Fibroblast of skin of back (primary cell): ENCODE results near the gene ELFN2.

Source experiments
- DNase-seq: peaks from one replicate; pipeline ENCODE4 v3.0.0-alpha.2; 2013

The ELFN2 gene

DNA sequence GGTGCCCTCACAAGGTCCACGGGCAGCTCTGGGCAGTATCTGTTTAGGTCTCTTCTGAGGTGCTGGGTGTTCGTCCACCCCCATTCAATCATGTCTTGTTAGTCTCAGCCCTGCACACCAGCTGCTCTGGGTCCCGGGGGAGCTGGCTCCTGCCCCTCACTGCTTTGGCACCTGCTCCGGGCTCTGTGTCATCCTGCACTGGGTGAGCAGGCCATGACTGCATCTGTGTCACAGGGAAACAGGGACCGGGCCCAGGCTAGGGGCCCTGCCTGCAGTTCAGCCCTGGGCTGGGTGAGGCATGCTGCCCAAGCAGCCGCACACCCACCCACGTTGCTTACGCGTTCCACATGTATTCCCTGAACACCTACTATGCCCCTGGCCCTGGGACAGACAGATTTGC, 43.9 kb downstream of the ELFN2 start:
- DNase-seq: no peak

DNA sequence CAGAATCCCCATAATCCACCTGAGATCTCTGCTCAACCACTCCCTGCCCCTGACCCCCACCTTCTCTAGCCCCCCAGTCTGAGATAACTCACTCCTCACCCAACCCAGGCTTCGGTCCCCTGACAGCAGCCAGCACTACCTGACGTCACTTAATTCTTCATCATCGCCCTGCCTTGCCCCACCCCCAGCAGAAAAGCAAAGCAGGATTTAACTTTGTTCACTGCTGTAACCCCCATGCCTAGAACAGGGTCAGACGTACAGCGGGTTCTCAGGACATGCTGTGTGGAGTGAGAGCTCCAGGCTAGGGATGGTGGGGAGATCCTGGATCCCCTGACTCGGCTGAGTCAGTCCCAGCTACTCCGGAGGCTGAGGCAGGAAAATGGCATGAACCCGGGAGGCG, 45.8 kb downstream of the ELFN2 start:
- DNase-seq: no peak

DNA sequence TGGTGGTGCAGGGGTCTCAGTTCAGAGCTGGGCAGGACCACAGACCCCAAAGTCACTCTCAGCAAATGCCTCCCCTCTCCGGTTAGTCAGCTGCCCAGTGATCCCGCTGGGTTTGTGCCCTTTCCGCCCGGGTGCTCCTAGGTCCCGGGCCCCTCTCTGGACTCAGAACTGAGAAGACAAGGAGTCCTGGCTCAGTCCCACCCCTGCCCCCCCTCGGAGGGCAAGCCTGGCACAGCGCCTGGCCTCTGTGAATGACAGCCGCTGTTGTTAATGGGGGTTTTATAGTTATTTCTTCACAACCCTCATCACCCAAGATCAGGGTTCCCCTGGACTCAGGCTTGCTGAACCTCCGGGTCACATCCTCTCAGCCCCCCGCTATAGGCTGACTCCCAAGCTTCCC, 47.6 kb downstream of the ELFN2 start:
- no peak for DNase-seq

DNA sequence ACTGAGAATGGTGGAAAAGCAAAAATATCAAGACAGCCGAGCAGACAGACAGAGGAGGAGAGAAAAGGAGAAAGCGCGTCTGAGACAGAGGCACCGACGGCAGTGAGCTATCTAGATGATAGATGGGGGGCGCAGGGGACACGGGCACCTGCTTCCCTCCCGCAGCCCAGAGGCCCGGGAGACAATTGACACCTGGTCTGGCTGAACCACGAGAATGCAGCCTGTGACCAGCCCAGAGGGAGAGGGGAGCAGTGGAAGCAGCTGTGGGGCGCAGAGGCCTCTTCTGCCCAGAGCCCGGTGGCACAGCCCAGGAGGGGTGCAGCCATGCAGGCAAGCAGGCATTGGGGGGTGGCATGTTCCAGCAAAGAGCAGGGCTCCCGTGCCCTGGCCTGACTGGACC, 48.2 kb downstream of the ELFN2 start:
- no peak for DNase-seq

DNA sequence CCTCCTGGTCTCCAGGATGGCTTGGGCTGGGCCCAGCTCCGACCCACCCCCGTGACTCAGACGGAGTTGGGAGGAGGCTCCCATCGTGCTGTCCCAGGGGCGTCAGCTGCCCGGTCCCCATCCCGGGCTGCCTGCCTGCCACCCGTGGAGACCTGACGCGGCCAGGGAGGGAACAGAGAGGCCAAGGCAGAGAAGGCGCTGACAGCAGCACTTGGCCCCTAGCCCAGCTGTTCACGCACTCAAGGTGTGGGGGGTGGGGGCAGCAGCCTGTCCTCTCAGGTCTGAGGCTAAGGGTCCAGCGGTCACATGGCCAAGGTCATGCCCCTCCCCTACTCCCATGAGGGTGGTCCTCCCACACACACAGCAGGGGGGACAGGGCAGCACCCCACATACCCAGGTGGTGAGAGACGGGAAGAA, 48.6 kb downstream of the ELFN2 start:
- peak; percentile 11 for DNase-seq

DNA sequence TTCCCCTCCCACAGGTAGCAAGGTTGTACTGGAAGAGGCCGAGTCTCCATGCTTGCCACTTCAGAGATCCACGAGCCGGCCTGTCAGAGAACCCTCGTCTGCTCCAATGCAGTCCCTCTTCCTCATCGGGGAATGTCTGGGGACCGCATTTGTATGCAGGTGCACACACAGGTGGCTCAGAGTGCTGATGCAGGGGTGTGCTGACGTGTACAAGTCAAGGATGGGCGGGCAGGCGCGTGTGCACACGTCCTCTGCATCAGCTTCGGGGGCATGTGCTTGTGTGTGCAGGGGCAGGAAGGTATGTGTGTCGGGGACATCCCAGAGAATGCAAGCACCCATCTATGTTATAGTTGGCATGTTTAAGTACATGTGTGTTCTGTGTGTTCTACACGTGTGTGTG, 49.4 kb downstream of the ELFN2 start:
- DNase-seq: no peak

DNA sequence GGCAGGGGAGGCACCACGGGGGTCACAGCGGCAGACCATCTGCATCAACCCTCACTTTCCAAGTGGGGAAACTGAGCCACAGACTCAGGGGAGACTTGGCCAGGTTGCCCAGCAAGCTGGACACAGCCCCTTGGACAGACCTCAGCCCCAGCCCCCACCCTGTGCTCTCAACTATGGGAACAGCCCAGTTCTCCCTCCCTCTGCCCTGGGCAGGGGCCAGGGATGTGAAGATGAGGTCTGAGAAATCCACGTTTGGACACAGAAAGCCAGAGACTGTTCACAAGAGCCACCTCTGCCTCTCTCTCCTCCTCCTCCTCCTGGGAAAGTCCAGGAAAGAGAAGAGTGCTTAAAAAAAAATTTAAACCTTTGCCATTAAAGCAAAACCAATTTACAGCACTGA, 50.1 kb downstream of the ELFN2 start:
- DNase-seq: no peak

DNA sequence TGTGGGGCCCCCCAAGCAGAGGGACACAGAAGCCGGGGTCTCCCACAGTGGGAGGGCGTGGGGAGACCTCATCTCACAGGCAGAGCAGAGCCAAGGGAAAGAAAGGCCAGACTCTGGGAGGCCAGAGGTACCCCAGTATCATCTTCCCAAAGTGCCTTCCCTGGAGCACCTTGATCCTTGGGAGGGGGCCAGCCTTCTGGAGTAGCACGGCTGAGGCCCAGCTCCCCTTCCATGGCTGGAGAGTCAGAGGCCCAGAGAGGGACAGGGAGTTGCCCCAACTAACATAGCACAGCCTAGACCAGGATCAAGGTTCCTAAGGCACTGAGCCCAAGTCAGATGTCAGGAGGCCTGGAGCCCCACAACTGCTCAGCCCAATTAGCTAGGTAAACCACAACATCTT, 50.6 kb downstream of the ELFN2 start:
- DNase-seq: no peak

DNA sequence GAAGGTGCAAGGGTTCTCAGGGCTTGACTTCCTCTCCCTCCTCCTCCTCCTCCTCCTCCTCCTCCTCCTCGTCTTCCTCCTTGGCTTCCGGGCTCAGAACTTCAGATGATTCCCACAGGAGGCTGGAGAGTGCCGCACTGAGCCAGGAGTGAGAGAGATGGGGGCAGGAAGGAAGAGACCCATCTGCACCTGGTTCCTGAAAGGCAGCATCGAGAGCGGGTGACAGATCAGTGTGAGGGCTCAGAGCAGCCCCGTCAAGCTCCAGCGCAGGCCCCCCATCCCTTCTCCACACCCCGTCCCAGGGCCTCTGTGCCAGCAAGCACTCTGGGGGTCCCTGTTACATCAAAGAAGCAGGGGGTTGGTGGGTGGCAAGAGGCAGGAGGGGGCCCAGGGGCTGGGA, 51.5 kb downstream of the ELFN2 start:
- no peak for DNase-seq

DNA sequence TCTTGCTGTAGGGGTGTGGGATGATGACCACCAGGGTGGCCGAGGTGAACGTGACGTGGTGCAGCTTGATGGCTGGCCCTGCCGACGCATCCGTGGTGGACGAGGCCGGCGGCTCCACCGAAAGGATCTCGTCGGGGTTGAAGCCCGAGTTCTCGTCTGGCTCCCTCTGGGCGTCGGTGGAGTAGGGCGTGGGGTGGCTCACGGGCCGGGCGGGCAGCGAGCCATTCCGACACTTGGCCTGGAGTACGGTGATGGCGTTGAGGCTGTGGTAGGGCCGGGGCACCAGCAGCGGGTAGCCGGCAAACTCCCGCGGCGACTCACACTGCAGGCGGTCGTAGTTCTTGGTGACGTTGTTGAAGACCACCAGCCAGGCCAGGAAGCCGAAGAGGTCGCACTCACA, 52.7 kb downstream of the ELFN2 start:
- DNase-seq: no peak

DNA sequence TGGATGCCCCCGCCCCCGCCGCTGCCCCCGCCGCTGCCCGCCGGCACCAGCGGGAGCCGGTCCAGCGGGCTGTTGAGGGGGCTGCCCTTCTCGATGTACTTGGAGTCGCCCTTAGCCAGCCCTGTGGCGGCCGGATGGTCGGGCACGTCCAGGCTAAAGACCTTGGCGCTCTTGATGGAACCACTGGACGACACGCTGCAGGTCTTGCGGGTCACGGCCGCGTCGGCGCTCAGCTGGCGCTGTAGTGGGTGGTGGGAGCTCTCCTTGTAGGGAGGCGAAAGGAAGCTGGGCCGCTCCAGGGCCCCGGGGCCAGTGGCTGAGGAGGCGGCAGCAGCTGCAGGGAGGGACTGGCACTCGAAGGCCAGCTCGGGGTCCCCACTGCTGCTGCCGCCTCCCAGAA, 53.8 kb downstream of the ELFN2 start:
- DNase-seq: no peak

DNA sequence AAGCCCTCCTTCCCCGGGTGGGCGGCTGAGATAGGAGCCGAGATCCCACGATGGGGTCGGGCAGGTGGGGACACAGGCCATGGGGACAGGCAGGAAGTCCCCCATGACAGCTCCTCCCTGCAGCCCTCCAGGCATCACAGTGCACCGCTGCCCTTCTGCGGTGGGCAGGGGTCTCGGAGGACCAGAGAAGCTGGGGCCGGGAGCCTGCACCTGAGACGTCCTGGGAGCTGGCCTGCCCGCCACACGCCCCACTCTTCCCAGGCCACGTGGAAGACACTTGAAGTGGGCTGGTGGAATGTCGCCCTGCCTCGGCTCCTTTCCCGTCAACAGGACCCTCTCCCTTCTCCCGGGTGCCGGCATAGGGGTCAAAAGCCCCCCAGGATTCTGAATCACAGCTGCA, 55.4 kb downstream of the ELFN2 start:
- no peak for DNase-seq

DNA sequence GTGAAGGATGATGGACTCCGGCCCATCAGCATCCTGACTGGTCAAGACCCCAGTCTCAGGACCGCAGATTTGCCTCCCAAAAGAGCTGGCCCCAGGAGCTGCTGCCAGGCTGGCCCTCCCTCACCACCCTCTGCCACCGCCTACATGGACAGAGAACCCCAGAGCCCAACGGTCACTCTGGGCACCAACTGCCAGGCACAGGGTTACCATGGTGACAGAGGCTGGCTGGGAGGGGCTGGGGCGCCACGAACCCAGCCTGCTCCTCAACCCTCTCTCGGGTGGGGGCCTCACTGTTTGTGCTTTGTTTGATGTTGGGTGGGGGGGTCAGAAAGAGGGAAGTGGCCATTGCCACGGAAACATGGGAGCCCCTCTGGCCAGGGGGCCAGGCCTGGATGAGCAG, 55.8 kb downstream of the ELFN2 start:
- DNase-seq: no peak

DNA sequence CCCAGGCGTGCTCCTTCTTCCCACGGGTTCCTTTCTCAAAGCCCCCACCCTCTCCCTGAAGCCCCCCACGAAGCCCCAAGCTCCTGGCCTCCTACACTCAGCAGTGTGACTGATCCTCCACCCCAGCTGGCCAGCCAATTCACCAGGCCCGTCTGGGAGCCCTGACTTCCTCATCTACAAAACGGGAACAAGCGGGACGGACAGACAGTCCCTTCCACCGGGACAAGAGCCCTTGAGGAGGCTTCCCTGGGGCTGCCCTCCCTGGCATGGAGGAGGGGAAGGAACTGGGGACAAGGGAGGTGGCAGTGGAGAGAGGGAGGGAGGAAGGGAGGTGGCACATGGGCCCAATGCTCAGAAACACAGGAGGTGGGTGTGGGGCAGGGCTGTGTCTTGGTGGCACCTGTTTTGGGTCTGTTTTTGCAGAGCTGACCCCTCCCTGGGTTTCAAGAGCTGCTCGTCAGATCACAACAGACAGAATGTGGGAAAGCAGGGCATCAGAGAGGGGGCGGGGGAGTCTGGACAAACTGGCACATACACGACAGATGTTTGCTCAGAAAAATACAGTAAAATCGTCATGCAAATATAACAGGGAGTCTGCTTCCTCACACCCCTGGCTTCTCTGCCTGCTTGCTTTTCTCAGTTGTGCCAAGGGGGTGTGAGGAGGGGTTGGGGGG, 56.8 kb downstream of the ELFN2 start:
- DNase-seq: no peak

DNA sequence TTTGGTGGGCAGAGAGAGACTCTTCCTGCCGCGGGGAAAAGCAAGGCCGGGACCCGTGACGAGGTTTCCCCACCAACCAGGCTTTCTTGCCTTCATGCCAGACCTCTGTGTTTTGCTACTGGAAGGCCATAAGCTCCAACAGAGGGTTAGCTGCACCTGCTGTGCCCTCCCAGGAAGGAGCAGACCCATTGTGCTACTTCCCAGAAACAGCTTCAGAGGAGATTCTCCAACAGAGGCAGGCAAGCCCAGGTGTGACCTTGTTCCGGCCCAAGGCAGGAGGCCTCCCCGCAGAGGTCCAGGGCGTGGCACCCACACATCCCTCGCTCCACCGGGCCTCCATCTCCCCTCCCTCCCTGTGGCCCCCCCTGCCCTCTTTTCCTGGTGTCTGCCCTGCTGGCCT, 57.8 kb downstream of the ELFN2 start:
- no peak for DNase-seq

DNA sequence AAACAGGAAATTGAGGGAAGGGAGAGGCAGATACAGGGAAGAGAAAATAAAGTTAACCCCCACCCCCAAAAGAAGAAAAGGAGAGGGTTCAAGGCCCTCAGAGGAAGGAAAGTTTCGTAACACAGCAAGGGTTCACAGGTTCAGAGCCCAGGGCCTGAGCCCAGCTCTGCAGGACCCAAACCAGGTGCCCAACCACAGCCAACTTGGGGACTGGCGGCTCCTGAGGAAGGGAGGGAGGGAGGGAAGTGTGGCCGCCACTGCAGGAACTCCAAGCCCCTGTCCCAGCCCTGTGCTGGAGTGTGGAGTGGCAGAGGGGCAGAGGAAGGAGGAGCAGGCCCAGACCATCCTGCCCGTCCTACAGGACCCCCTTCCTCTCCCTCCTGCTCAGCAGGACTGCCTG, 59.2 kb downstream of the ELFN2 start:
- DNase-seq: no peak

DNA sequence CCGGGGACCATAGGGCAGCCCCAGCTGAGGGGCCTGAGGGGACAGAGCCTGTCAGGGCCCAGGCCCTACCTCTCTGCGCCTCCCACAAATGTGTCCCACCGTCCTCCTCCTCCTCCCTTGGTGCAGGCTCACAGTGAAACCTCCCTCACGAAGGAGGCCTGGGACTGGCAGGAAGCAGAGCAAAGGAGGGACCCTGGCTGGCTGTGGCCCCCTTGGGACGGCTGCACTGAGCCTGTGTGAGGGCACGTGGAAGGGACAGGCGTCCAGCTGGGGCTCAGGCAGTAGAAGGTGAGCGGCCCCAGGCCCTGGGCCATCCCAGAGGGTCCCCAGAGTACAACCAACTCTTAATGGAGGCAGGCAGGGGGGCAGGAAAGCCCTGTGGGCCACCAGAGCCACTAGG, 60.7 kb downstream of the ELFN2 start:
- no peak for DNase-seq

DNA sequence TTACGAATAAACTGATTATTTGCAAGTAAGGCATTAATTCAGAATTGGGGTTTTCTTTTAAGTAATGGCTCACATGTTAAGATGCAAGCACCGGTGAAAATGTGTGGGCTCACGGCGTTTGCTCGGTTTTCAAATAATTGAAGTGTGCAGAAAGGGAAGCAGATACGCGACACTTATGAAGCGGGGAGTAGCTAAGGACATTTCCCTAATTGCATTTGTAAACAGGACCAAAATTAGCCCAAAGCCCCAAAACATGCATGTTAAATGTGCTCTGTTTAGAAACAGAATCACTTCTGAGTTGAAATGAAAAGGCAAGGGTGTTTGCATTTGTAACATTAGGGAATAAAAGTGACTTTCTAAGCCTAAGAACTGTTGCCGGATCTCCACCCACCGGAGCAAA, 61.3 kb downstream of the ELFN2 start:
- no peak for DNase-seq

DNA sequence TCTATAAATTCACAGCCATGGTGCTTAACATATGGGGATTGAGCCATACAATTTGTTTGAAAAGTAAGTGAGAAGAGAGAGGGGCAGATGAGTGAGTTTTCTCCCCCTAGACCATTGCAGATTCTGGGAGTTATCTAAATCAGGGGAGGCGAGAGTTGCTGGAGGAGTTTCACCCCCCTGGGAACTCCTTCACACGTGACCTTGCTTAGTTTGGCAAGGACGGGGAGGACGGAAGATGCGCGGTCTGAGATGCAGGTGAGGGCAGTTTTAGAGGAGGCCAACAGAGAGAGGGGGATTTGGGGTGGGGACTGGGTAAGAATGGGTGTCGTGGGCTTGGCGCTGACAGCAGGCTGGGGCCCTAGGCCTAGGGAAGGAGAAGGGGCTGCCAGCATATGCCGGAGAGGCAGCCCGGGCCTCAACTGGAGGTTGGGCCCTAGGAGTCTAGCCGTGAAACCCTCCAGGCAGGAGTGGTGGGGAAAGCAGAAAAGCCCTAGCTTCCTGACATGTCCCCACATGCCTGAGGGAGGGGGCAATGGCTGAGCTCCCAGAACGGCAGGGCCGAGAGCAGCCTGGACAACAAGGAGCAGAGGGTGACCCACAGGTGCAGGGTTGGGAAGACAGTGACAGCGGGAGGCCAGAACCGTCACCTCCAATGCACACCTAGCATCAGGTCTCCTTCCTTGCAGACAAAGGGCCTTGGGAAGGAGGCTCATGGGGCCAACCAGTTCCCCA, 63.9 kb downstream of the ELFN2 start:
- no peak for DNase-seq

DNA sequence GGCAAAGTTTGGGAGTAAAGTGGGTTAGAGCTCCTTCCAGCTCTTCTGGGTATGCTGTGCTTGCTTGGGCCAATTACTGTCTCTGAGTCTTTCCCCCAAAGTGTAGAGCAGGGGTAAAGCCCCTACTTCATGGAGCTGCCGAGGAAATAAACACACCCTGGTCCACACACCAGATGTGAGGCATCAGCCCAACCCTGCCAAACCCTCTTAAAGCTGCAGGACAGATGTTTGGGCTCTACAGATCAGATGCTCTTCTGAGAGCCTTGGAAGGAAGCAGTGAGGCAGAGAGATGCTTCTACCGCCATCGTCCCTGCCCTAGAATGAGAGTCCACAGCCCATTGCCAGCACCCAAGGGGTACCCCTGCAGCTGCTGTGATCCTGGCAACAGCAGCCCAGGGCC, 64.7 kb downstream of the ELFN2 start:
- DNase-seq: no peak

DNA sequence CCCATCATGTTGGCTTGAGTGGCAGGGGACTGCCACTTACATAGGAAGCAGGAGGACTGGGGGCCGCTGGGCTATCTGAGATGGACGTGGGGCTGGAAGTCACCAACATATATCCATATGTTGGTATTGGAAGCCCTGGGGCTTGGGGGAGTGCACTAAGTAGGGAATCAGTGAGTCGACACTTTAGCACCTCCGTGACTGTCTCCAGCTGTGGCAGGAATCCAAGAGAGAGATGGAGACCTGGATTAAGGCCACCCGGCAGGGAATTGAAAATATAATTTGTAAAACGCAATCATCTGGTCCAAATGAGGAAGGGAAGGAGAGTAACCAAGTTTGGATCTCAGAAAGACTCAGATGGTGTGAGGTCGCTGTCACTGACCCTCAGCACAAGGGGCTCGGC, 68.4 kb downstream of the ELFN2 start:
- DNase-seq: peak; percentile 22

DNA sequence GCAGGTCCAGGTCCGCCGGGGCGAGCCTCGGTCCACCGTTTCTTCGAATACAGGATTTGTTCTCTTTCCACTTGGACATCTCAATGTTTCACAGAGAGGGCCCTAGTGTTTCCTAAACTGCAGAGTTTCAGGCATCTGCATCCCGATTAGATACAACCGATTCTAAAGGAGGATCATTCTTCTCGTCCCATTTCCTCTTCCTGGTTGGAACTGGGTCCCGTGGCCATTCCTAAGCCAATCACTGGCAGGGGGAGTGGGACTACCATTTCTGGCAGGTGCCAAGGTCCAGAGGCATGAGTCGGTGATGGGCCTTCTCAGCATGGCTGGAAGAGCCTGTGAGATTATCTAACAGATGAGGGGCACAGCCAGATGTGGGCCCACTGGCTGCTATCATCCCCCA, 68.9 kb downstream of the ELFN2 start:
- DNase-seq: no peak

DNA sequence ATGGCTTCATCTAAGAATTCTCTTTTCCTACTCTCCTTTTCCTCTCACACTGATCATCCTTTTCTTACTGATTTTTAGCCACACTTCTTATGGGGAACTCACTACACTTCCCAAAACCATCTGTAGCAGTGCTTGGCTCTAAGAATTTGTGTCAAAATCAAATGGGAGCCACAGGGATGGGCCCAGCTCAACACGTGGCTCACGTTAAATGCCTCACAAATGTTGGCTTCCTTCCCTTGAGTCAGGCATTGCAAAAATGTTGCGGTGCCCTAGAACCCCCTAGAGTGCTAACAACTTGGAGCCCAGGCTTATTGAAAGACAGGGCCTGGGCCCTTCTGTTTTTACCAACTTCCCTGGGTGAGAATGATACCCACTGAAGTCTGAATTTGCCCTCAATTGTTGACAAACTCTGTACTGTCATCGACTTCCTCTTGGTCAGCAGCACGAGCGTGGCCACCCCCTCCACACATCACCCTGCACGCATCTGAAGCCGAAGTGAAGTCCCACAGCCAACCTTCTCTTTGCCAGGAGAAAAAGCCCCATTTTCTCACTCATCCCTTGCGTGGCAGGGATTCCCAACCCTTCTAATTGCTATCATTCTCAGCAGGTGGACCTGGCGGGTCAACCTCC, 69.7 kb downstream of the ELFN2 start:
- peak; percentile 40 for DNase-seq

DNA sequence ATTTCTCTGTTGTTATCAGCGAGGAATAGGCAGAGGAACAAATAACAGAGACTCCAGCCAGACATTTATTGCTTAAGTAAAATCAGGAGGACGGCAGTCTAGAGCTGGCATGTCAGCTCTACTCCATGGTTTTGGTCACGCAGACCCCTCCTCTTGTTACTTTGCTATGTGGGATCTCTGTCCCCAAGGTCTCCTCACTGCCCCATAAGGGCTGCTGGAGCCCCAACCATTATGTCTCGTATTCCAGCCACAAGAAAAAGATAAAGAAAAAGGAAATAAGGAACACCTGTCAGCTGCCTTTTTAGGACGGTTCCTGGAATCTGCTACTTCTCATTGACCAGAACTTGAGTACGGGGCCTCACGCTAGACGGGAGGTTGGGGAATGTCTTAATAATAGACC, 70.4 kb downstream of the ELFN2 start:
- no peak for DNase-seq
